Trophoblast cell (in vitro differentiated cells and primary cell): ENCODE data around the gene HIBCH.

Source experiments
- DNase-seq, 2 donors: peaks; one replicate each; pipeline ENCODE4 v3.0.0-alpha.2; 2016
- H2AFZ ChIP-seq: 2 replicates; pipeline ENCODE4 v1.6.1; 2013; ENCODE audit warnings: low read length, moderate library complexity, mild to moderate bottlenecking; ENCODE audit not compliant: insufficient read depth, poor library complexity
- H2AK5ac ChIP-seq: 2 replicates; pipeline ENCODE4 v1.6.1; 2013; ENCODE audit warnings: mild to moderate bottlenecking, low read length
- H2BK120ac ChIP-seq: 2 replicates; pipeline ENCODE4 v1.6.1; 2013; ENCODE audit warnings: low read length, mild to moderate bottlenecking, moderate library complexity; ENCODE audit not compliant: insufficient read depth, poor library complexity
- H2BK12ac ChIP-seq: 2 replicates; pipeline ENCODE4 v1.6.1; 2013; ENCODE audit warnings: mild to moderate bottlenecking, low read length, moderate library complexity
- H2BK5ac ChIP-seq: 2 replicates; pipeline ENCODE4 v1.6.1; 2013; ENCODE audit warnings: low read length, low read depth, moderate library complexity, mild to moderate bottlenecking; ENCODE audit not compliant: poor library complexity
- H3K14ac ChIP-seq: 2 replicates; pipeline ENCODE4 v1.6.1; 2013; ENCODE audit warnings: mild to moderate bottlenecking, low read length
- H3K18ac ChIP-seq: 2 replicates; pipeline ENCODE4 v1.6.1; 2013; ENCODE audit warnings: mild to moderate bottlenecking, low read length
- H3K23ac ChIP-seq: 2 replicates; pipeline ENCODE4 v1.6.1; 2013; ENCODE audit warnings: low read length
- H3K27ac ChIP-seq: 2 replicates; pipeline ENCODE4 v1.5.1; 2013; ENCODE audit warnings: low read depth, mild to moderate bottlenecking, inconsistent platforms, low read length, moderate library complexity
- H3K27me3 ChIP-seq: 2 replicates; pipeline ENCODE4 v1.6.1; 2013; ENCODE audit warnings: inconsistent platforms, mild to moderate bottlenecking, low read length, moderate library complexity; ENCODE audit not compliant: insufficient read depth
- H3K36me3 ChIP-seq, 2 experiments: 1 replicate in 1 of 2; 2 replicates in 1 of 2; pipeline ENCODE4 v1.6.1; 2013; ENCODE audit warnings: low read length in 2 of 2, mild to moderate bottlenecking in 2 of 2, moderate library complexity in 1 of 2; ENCODE audit not compliant: insufficient read depth in 2 of 2, control insufficient read depth in 1 of 2
- H3K4ac ChIP-seq: 2 replicates; pipeline ENCODE4 v1.6.1; 2013; ENCODE audit warnings: low read depth, mild to moderate bottlenecking, low read length, moderate library complexity
- H3K4me1 ChIP-seq, 2 experiments: 1 replicate in 1 of 2; 2 replicates in 1 of 2; pipeline ENCODE4 v1.6.1; 2013; ENCODE audit warnings: low read length in 2 of 2, mild to moderate bottlenecking in 2 of 2, moderate library complexity in 1 of 2; ENCODE audit not compliant: insufficient read depth in 2 of 2, control insufficient read depth in 1 of 2
- H3K4me2 ChIP-seq: 2 replicates; pipeline ENCODE4 v1.6.1; 2013; ENCODE audit warnings: inconsistent platforms, mild to moderate bottlenecking, low read length, moderate library complexity
- H3K4me3 ChIP-seq: 2 replicates; pipeline ENCODE4 v1.5.1; 2013; ENCODE audit warnings: mild to moderate bottlenecking, low read depth, low read length, inconsistent platforms
- H3K79me1 ChIP-seq: one replicate; pipeline ENCODE4 v1.6.1; 2013; ENCODE audit warnings: low read length
- H3K79me2 ChIP-seq: 2 replicates; pipeline ENCODE4 v1.6.1; 2013; ENCODE audit warnings: low read length, mild to moderate bottlenecking; ENCODE audit not compliant: control insufficient read depth, insufficient read depth, poor library complexity
- H3K9ac ChIP-seq: 2 replicates; pipeline ENCODE4 v1.6.1; 2013; ENCODE audit warnings: mild to moderate bottlenecking, low read length
- H3K9me3 ChIP-seq: 2 replicates; pipeline ENCODE4 v1.6.1; 2013; ENCODE audit warnings: low read depth, mild to moderate bottlenecking, control low read depth, inconsistent platforms, low read length; ENCODE audit not compliant: insufficient read depth
- H4K12ac ChIP-seq: 2 replicates; pipeline ENCODE4 v1.6.1; 2013; ENCODE audit warnings: low read depth, mild to moderate bottlenecking, low read length, moderate library complexity
- H4K8ac ChIP-seq: 2 replicates; pipeline ENCODE4 v1.6.1; 2013; ENCODE audit warnings: low read depth, mild to moderate bottlenecking, low read length, moderate library complexity
- H4K91ac ChIP-seq: one replicate; pipeline ENCODE4 v1.6.1; 2013; ENCODE audit warnings: low read depth, mild to moderate bottlenecking, low read length, moderate library complexity
- WGBS: extraction: QIAGEN DNeasy Blood & Tissue Kit; methylation state at CpG from one replicate; pipeline ENCODE4 v1.1.7; 2013; ENCODE audit warnings: missing lambda C conversion rate; ENCODE audit not compliant: insufficient read length, insufficient coverage; ENCODE audit errors: extremely low coverage; 5-methylcytosine and 5-hydroxymethylcytosine counted together

HIBCH gene

DNA sequence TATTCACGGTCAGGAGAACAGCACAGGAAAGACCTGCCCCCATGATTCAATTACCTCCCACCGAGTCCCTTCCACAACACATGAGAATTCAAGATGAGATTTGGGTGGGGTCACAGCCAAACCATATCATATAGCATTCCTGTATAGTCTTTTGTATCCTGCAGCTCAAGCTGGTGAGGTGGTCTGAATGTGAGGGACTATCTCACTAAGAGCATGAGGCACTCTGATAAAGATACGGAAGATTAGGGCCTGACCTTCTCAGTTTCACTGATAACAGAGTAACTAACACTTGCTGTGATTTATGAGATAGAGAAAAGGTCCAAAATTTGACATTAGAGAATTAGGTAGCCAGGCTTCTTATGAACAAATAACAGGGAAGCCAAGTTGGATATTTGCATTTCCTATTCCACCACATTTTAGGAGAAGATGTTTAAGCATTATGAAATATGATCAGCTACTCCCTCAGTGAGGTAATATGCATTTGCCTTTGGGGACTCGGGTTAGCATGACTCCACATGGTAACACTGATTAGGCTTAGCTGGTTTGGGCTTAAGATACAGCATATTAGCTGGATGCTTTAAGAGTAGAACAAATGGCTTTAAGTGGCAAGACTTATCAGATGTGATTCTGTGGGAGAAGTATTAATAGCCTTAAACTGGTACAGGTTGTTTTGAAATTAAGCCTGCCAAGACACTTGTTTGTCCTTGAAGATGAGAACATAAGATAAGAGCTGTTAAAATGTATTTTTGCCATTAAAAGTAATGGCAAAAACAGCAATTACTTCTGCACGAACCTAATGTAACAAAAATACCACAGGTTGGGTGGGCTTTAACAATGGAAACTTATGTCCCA is 150.2 kb downstream of the HIBCH start:
- Histone ChIP-seq H2AK5ac (no peak overlapping the region), H3K27me3 (no peaks in the 10 kb centered on the region), H4K12ac (no peak overlapping the region), H3K4me1 (no peaks in the 10 kb centered on the region), H2AFZ (no peak overlapping the region), H3K9ac (no peak overlapping the region), H2BK12ac (no peak overlapping the region), H4K91ac (no peak overlapping the region), H3K36me3 (peaks cover 2% of the 10 kb centered on the region in 2 experiments), H2BK120ac (no peak overlapping the region), H3K4me2 (no peak overlapping the region), H3K79me1 (no peaks in the 10 kb centered on the region), H2BK5ac (no peak overlapping the region), H3K9me3 (peaks cover 3% of the 10 kb centered on the region), H3K79me2 (no peaks in the 10 kb centered on the region), H4K8ac (no peak overlapping the region), H3K4ac (no peak overlapping the region), H3K18ac (no peak overlapping the region), H3K27ac (no peak overlapping the region), H3K4me3 (no peak overlapping the region), H3K14ac (no peak overlapping the region), H3K23ac (no peak overlapping the region)
- no CpG with 5 or more reads among the region's 5 CpGs for WGBS
- no peak for DNase-seq

DNA sequence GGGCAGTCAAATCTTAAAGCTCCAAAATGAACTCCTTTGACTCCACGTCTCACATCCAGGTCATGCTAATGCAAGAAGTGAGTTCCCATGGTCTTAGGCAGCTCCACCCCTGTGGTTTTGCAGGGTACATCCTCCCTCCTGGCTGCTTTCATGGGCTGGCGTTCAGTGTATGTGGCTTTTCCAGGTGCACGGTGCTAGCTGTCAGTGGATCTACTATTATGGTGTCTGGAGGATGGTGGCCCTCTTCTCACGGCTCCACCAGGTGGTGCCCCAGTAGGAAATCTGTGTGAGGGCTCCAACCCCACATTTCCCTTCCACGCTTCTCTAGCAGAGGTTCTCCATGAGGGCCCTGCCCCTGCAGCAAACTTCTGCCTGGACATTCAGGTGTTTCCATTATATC is 151.9 kb downstream of the HIBCH start:
- Histone ChIP-seq H2BK12ac (no peak overlapping the region), H3K27ac (no peak overlapping the region), H3K4ac (no peak overlapping the region), H3K79me2 (no peaks in the 10 kb centered on the region), H2AFZ (no peak overlapping the region), H2BK5ac (no peak overlapping the region), H3K36me3 (peaks cover 2% of the 10 kb centered on the region in 2 experiments), H3K4me2 (no peak overlapping the region), H4K12ac (no peak overlapping the region), H2AK5ac (no peak overlapping the region), H3K23ac (no peak overlapping the region), H3K14ac (no peak overlapping the region), H3K4me3 (no peak overlapping the region), H3K9me3 (peaks cover 3% of the 10 kb centered on the region), H3K4me1 (no peaks in the 10 kb centered on the region), H4K8ac (no peak overlapping the region), H4K91ac (no peak overlapping the region), H3K27me3 (no peaks in the 10 kb centered on the region), H2BK120ac (no peak overlapping the region), H3K9ac (peak overlapping the region; percentile 56), H3K18ac (no peak overlapping the region), H3K79me1 (no peaks in the 10 kb centered on the region)
- no peak for DNase-seq
- WGBS: no CpG with 5 or more reads among the region's 5 CpGs

DNA sequence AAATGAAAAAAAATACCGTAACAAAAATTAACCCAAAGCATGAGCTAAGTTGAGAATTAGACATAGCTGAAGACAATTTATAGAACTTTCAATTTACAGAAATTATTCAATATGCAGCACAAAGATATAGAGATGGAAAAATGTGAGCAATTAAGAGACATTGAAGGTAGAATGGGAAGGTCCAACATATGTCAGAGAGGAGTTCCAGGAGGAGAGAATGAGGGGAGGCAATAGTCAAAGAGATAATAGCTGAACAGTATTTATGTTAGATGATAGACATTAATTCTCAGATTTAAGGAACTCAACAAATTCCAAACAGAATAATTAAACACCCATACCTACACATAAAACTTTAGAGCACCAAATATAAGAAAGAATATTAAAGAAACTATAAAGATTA is 154.1 kb downstream of the HIBCH start:
- no peak overlapping the region for H3K18ac ChIP-seq
- H3K4me1 ChIP-seq: no peaks in the 10 kb centered on the region
- no peak overlapping the region for H2BK12ac ChIP-seq
- H4K8ac ChIP-seq: no peak overlapping the region
- no peak overlapping the region for H3K14ac ChIP-seq
- no peaks in the 10 kb centered on the region for H3K79me2 ChIP-seq
- H2AFZ ChIP-seq: no peak overlapping the region
- no peak overlapping the region for H3K27ac ChIP-seq
- H3K36me3 ChIP-seq: peaks cover 2% of the 10 kb centered on the region in 2 experiments
- no CpG with 5 or more reads among the region's 1 CpG for WGBS
- H2BK5ac ChIP-seq: no peak overlapping the region
- H3K79me1 ChIP-seq: no peaks in the 10 kb centered on the region
- H3K4me2 ChIP-seq: no peak overlapping the region
- H4K91ac ChIP-seq: no peak overlapping the region
- H3K4ac ChIP-seq: no peak overlapping the region
- no peak overlapping the region for H4K12ac ChIP-seq
- no peak overlapping the region for H3K9ac ChIP-seq
- no peak overlapping the region for H3K23ac ChIP-seq
- H3K4me3 ChIP-seq: no peak overlapping the region
- no peak overlapping the region for H2AK5ac ChIP-seq
- no peaks in the 10 kb centered on the region for H3K27me3 ChIP-seq
- H2BK120ac ChIP-seq: no peak overlapping the region
- no peak for DNase-seq
- H3K9me3 ChIP-seq: peaks cover 3% of the 10 kb centered on the region

DNA sequence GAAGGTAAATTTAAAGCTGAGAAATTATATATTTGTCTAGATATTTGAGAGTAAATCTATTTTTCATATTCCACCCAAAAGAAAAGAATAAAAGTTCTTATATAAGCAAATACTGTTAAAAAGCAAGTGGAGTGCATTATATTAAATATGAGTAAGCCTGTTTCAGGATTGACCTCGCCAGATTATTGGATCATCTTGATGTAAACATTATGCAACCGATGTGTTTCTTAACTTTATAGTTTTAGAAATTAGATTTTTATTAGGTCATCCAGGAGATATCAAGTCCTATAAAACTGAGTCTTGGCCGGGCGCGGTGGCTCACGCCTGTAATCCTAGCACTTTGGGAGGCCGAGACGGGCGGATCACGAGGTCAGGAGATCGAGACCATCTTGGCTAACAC is 156.8 kb downstream of the HIBCH start:
- Histone ChIP-seq H3K79me1 (no peaks in the 10 kb centered on the region), H3K4me2 (no peak overlapping the region), H4K91ac (no peak overlapping the region), H3K27ac (no peak overlapping the region), H3K9ac (no peak overlapping the region), H3K23ac (no peak overlapping the region), H3K79me2 (no peaks in the 10 kb centered on the region), H4K8ac (no peak overlapping the region), H2BK5ac (no peak overlapping the region), H3K4ac (no peak overlapping the region), H4K12ac (no peak overlapping the region), H2AFZ (no peak overlapping the region), H3K4me1 (no peaks in the 10 kb centered on the region), H3K4me3 (no peak overlapping the region), H3K9me3 (peaks cover 3% of the 10 kb centered on the region), H3K27me3 (no peaks in the 10 kb centered on the region), H2AK5ac (no peak overlapping the region), H3K14ac (no peak overlapping the region), H2BK12ac (no peak overlapping the region), H2BK120ac (no peak overlapping the region), H3K36me3 (peaks cover 0 to 2% of the 10 kb centered on the region in 2 experiments), H3K18ac (no peak overlapping the region)
- no peak for DNase-seq
- whole genome bisulfite sequencing: no CpG with 5 or more reads among the region's 11 CpGs
